Gastroesophageal sphincter (tissue), 3 donors: ENCODE results near the gene PCNT.

ENCODE experiments used
- CTCF ChIP-seq, 4 experiments: fragments of 200-600 bp in 2 of 4; fragments of 450-650 bp in 2 of 4; sonication (generic) in 1 of 4; IDR thresholded peaks; one replicate each; pipeline ENCODE4 v1.5.1; 2017 to 2019; ENCODE audit warnings: antibody characterized with exemption in 4 of 4, mild to moderate bottlenecking in 2 of 4, moderate library complexity in 2 of 4
- EP300 ChIP-seq: sonication (generic); formaldehyde crosslinking; IDR thresholded peaks from one replicate; pipeline ENCODE4 v1.6.1; 2017; ENCODE audit warnings: antibody characterized with exemption, mild to moderate bottlenecking
- POLR2A ChIP-seq, 2 donors: fragments of 450-650 bp; IDR thresholded peaks; one replicate each; pipeline ENCODE4 v1.6.1; 2017; ENCODE audit warnings: antibody characterized with exemption in 2 of 2, mild to moderate bottlenecking in 2 of 2, moderate library complexity in 1 of 2
- POLR2AphosphoS5 ChIP-seq: sonication (generic); formaldehyde crosslinking; IDR thresholded peaks from one replicate; pipeline ENCODE4 v1.6.1; 2017; ENCODE audit warnings: antibody characterized with exemption

- TF ChIP-seq CTCF (IDR thresholded peaks at IDR 0.05) (no peak), POLR2A (IDR thresholded peaks at IDR 0.05) (no peak), POLR2AphosphoS5 (no peak), EP300 (no peak)
Observed at GRCh38 chr21:46377789-46378188, 53.8 kb downstream of the PCNT start.
